ENCODE results near the gene NDUFA7.
"Not testable (repeated sequence)": the region's sequence is repeated elsewhere in the genome, so short reads cannot be mapped to it uniquely, and the experiment has no call there.

NDUFA7 gene

GRCh38 chr19:8363803-8364771 lies 42.9 kb upstream of the NDUFA7 start, which contains the start of gene ANGPTL4:
Gene ANGPTL4 (plus strand): TSS chr19:8364155. CDS start chr19:8364322, 167 bp downstream.
- no peak within 1 kb of the TSS; the same call in 1 of the 2 replicates for H3K4me3 ChIP-seq (ENCODE audit: low read depth, low read length)
- TF ChIP-seq CTCF (IDR thresholded peaks at IDR 0.05; ENCODE audit: control insufficient read depth, extremely low read depth, insufficient read depth), result no peak
- no peak for DNase-seq (ENCODE audit: low read depth)

- H3K4me3 ChIP-seq (ENCODE audit: low read depth, low read length), result no peak overlapping the region
- peak; percentile 99 for DNase-seq (ENCODE audit: low read depth)
- no peak for TF ChIP-seq CTCF (IDR thresholded peaks at IDR 0.05; ENCODE audit: control insufficient read depth, extremely low read depth, insufficient read depth)
These were observed 41.0 kb upstream of the NDUFA7 start for GRCh38 chr19:8361921-8362793.

- no peak for TF ChIP-seq CTCF (IDR thresholded peaks at IDR 0.05; ENCODE audit: control insufficient read depth, extremely low read depth, insufficient read depth)
- no peak for DNase-seq (ENCODE audit: low read depth)
- no peak overlapping the region for H3K4me3 ChIP-seq (ENCODE audit: low read depth, low read length)
These were observed 39.0 kb upstream of the NDUFA7 start for GRCh38 chr19:8360196-8360595.

- no peak for TF ChIP-seq CTCF (IDR thresholded peaks at IDR 0.05; ENCODE audit: control insufficient read depth, extremely low read depth, insufficient read depth)
- no peak for DNase-seq (ENCODE audit: low read depth)
- no peak overlapping the region for H3K4me3 ChIP-seq (ENCODE audit: low read depth, low read length)
These were observed 37.8 kb upstream of the NDUFA7 start for GRCh38 chr19:8358948-8359347.

GRCh38 chr19:8357007-8357521 lies 35.9 kb upstream of the NDUFA7 start:
- TF ChIP-seq CTCF (IDR thresholded peaks at IDR 0.05; ENCODE audit: control insufficient read depth, extremely low read depth, insufficient read depth), result no peak
- DNase-seq (ENCODE audit: low read depth), result no peak
- no peak overlapping the region for H3K4me3 ChIP-seq (ENCODE audit: low read depth, low read length)

- TF ChIP-seq CTCF (IDR thresholded peaks at IDR 0.05; ENCODE audit: control insufficient read depth, extremely low read depth, insufficient read depth), result no peak
- H3K4me3 ChIP-seq (ENCODE audit: low read depth, low read length), result no peak overlapping the region
- DNase-seq (ENCODE audit: low read depth), result no peak
These were observed 34.6 kb upstream of the NDUFA7 start for GRCh38 chr19:8355631-8356402.

GRCh38 chr19:8352845-8353244 lies 31.7 kb upstream of the NDUFA7 start:
- not testable (repeated sequence) for H3K4me3 ChIP-seq (ENCODE audit: low read depth, low read length); DNase-seq (ENCODE audit: low read depth)

Data from LNCaP clone FGC (cell line).